Hepatocyte (in vitro differentiated cells): ENCODE results near the gene ALDH2. TPM values are rescaled to one million over a fixed set of nuclear protein-coding genes. Genes with fewer than 3 reads are reported as not detected.
"Not testable (repeated sequence)": the region's sequence is repeated elsewhere in the genome, so short reads cannot be mapped to it uniquely, and the experiment has no call there.

ENCODE experiments used
- DNase-seq: peaks from one replicate; pipeline ENCODE4 v3.0.0-alpha.2; 2016; ENCODE audit warnings: low spot score
- H2AFZ ChIP-seq: fragments of 200-600 bp; sonication (generic); 2 replicates; pipeline ENCODE4 v1.6.0; 2016; ENCODE audit warnings: antibody characterized with exemption, mild to moderate bottlenecking
- H3K27ac ChIP-seq: fragments of 200-600 bp; sonication (generic); 2 replicates; pipeline ENCODE4 v1.5.1; 2016; ENCODE audit warnings: mild to moderate bottlenecking
- H3K27me3 ChIP-seq: fragments of 200-600 bp; sonication (generic); 2 replicates; pipeline ENCODE4 v1.6.1; 2016
- H3K36me3 ChIP-seq: fragments of 200-600 bp; sonication (generic); replicated peaks from 2 replicates; pipeline ENCODE4 v1.5.1; 2016; ENCODE audit warnings: low read depth; ENCODE audit not compliant: insufficient read depth
- H3K4me1 ChIP-seq: fragments of 200-600 bp; sonication (generic); 2 replicates; pipeline ENCODE4 v1.5.1; 2016; ENCODE audit warnings: mild to moderate bottlenecking, moderate library complexity; ENCODE audit not compliant: insufficient read depth
- H3K4me2 ChIP-seq: fragments of 200-600 bp; sonication (generic); 2 replicates; pipeline ENCODE4 v1.6.0; 2016
- H3K4me3 ChIP-seq: fragments of 200-600 bp; sonication (generic); 2 replicates; pipeline ENCODE4 v1.5.1; 2016; ENCODE audit warnings: mild to moderate bottlenecking
- H3K79me2 ChIP-seq: fragments of 200-600 bp; sonication (generic); 2 replicates; pipeline ENCODE4 v1.6.0; 2017; ENCODE audit warnings: mild to moderate bottlenecking
- H3K9me2 ChIP-seq: fragments of 200-600 bp; sonication (generic); replicated peaks from 2 replicates; pipeline ENCODE4 v1.6.0; 2017; ENCODE audit warnings: mild to moderate bottlenecking; ENCODE audit not compliant: insufficient read depth
- H3K9me3 ChIP-seq: fragments of 200-600 bp; sonication (generic); 2 replicates; pipeline ENCODE4 v1.5.1; 2016; ENCODE audit warnings: low read depth, mild to moderate bottlenecking
- H4K20me1 ChIP-seq: fragments of 200-600 bp; sonication (generic); 2 replicates; pipeline ENCODE4 v1.6.0; 2016; ENCODE audit warnings: mild to moderate bottlenecking; ENCODE audit not compliant: insufficient read depth, poor library complexity, severe bottlenecking
- EZH2 ChIP-seq: fragments of 200-600 bp; sonication (generic); IDR thresholded peaks from 2 replicates; pipeline ENCODE4 v1.6.1; 2016; ENCODE audit warnings: antibody characterized with exemption, mild to moderate bottlenecking, borderline replicate concordance
- EZH2phosphoT487 ChIP-seq: fragments of 200-600 bp; sonication (generic); IDR thresholded peaks from one replicate; pipeline ENCODE4 v1.6.1; 2018; ENCODE audit warnings: antibody characterized with exemption, mild to moderate bottlenecking, low read depth, moderate library complexity; ENCODE audit not compliant: unreplicated experiment, severe bottlenecking
- WGBS: methylation state at CpG from one replicate; pipeline ENCODE4 v1.1.6; 2016; ENCODE audit warnings: low lambda C conversion rate; ENCODE audit errors: missing lambda C conversion rate; 5-methylcytosine and 5-hydroxymethylcytosine counted together
- polyA plus RNA-seq: library from polyadenylated mRNA; unstranded; fragments of >200 nt; fragmentation: Nextera tagmentation; extraction: Ambion mirVana; gene quantifications from 2 replicates; pipeline ENCODE4 v1.2.1, GENCODE V29; 2016
- total RNA-seq: library from RNA; depleted of rRNA; stranded (reverse); fragments of >200 nt; gene quantifications from 2 replicates; pipeline ENCODE4 v1.2.3, GENCODE V29; 2014
- TF ChIP-seq, protein P1 (sequence below): fragments of 200-600 bp; sonication (generic); IDR thresholded peaks from 2 replicates; pipeline ENCODE4 v1.5.1; 2016; ENCODE audit warnings: antibody characterized with exemption, mild to moderate bottlenecking; ENCODE audit not compliant: poor library complexity

ALDH2 gene
- total and polyA plus RNA-seq, 2 experiments from 2014 or later = 126 to 203 TPM

DNA sequence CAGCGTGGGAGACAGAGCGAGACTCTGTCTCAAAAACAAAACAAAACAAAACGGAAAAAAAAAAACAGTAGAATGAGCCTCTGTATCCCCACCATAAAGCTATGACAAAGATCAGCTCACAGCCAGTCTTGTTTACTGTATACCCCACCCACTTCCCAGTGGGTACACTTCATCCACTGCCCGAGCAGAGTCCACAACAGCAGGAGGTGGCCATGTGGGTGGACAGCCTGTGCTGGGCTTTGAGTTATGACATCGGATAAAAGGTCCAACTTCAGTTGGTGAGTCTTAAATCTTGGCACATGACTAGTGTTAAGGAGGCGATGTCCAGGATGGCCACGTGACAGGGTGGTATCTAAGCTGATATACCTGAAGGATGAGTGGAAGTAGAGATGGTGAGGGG lies 40.5 kb downstream of the ALDH2 start:
- WGBS = 92% methylated on average over 7 of the region's 7 CpGs

DNA sequence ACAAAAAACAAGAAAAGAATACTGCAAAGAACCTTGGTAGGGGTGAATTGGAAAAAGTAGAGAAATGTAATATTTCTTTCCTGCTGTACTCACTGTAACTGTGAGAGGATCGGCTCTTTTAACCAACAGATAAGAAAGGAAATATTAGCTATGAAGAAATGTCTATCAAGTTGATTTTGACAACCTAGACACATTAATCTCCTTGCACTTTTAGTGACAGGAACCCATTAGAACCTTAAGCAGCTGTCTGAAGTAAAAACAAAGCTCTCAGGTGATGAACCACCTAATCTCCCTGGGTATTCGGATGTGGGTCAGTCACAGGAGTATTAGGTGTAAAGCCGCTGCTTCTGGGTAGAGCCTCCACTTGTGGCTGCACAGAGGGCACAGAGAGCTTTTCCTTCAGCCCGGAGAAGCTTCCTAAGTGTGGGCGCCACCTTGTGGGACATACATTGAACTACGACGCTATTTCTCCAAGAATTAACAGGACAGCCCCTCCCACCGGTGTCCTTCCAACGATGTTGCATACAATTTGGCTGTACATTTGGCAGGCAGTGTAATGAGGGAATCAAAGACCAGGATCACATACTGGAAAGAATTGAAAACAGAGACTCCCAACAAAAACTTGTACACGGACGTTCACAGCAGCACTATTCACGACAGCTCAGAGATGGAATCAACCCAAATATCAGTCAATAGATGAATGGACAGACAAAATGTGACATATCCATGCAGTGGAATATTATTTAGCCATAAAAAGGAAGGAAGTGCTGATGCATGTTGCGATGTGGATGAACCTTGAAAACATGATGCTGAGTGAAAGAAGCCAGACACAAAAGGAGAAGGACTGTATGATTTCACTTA lies 46.4 kb downstream of the ALDH2 start:
- no peaks in the 10 kb centered on the region for H3K79me2 ChIP-seq
- no peak overlapping the region for H3K4me2 ChIP-seq
- DNase-seq = peak; percentile 92
- H3K27me3 ChIP-seq = no peaks in the 10 kb centered on the region
- H2AFZ ChIP-seq = no peak overlapping the region
- 29% methylated on average over 13 of the region's 13 CpGs for WGBS
- H3K27ac ChIP-seq = peak overlapping the region; percentile 3
- H4K20me1 ChIP-seq = no peaks in the 10 kb centered on the region
- H3K9me3 ChIP-seq = no peaks in the 10 kb centered on the region
- H3K4me3 ChIP-seq = no peak overlapping the region
- H3K4me1 ChIP-seq = no peaks in the 10 kb centered on the region
- TF ChIP-seq, protein P1, sequence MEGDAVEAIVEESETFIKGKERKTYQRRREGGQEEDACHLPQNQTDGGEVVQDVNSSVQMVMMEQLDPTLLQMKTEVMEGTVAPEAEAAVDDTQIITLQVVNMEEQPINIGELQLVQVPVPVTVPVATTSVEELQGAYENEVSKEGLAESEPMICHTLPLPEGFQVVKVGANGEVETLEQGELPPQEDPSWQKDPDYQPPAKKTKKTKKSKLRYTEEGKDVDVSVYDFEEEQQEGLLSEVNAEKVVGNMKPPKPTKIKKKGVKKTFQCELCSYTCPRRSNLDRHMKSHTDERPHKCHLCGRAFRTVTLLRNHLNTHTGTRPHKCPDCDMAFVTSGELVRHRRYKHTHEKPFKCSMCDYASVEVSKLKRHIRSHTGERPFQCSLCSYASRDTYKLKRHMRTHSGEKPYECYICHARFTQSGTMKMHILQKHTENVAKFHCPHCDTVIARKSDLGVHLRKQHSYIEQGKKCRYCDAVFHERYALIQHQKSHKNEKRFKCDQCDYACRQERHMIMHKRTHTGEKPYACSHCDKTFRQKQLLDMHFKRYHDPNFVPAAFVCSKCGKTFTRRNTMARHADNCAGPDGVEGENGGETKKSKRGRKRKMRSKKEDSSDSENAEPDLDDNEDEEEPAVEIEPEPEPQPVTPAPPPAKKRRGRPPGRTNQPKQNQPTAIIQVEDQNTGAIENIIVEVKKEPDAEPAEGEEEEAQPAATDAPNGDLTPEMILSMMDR = peak; percentile 77
- no peak for TF ChIP-seq EZH2
- no peaks in the 10 kb centered on the region for H3K36me3 ChIP-seq
- H3K9me2 ChIP-seq = no peaks in the 10 kb centered on the region

More for the DNA sequence above, 40.5 kb downstream of the ALDH2 start:
- DNase-seq = peak; percentile 50
- peak overlapping the region; percentile 74 for H3K27ac ChIP-seq
- H4K20me1 ChIP-seq = no peaks in the 10 kb centered on the region
- H3K4me1 ChIP-seq = no peaks in the 10 kb centered on the region
- no peaks in the 10 kb centered on the region for H3K9me2 ChIP-seq
- no peaks in the 10 kb centered on the region for H3K27me3 ChIP-seq
- H3K9me3 ChIP-seq = no peaks in the 10 kb centered on the region
- no peaks in the 10 kb centered on the region for H3K79me2 ChIP-seq
- H3K36me3 ChIP-seq = no peaks in the 10 kb centered on the region
- H3K4me3 ChIP-seq = no peak overlapping the region
- no peak for TF ChIP-seq EZH2
- TF ChIP-seq, protein P1 = no peak
- TF ChIP-seq EZH2phosphoT487 = no peak
- H2AFZ ChIP-seq = no peak overlapping the region
- H3K4me2 ChIP-seq = no peak overlapping the region

DNA sequence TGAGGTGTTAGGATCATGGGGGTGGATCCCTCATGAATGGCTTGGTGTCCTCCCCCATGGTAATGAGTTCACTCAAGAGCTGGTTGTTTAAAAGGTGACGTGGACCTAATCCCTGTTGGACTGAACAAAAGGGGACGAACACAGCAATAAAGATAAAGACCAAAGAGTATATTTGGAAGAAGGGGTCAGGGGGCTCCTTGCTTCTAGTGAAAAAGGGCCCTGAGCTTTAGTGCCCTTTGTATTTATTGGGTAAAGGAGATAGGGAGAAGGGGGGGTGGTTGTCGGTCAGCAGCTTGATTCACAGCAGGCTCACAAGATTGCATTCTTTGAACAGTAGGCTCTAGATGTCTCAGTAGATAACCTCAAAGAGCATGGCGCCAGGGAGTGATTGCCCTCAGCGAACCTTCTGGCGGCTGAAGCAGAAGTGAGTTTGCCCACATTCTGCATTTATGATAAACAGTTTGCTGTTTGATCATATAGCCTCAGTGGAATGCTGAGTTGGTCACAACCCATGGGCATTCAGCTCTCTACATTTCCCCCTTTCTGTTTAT lies 49.4 kb downstream of the ALDH2 start:
- Histone ChIP-seq H2AFZ (no peak overlapping the region), H3K9me3 (no peaks in the 10 kb centered on the region), H3K79me2 (no peaks in the 10 kb centered on the region), H3K27me3 (no peaks in the 10 kb centered on the region), H3K4me1 (no peaks in the 10 kb centered on the region), H3K4me3 (no peak overlapping the region), H3K36me3 (no peaks in the 10 kb centered on the region), H4K20me1 (no peaks in the 10 kb centered on the region), H3K4me2 (no peak overlapping the region), H3K9me2 (no peaks in the 10 kb centered on the region), H3K27ac (peak overlapping the region; percentile 44)
- TF ChIP-seq EZH2 = no peak
- TF ChIP-seq EZH2phosphoT487 = no peak
- TF ChIP-seq, protein P1 = no peak
- peak; percentile 28 for DNase-seq
- 30% methylated on average over 6 of the region's 6 CpGs for WGBS

DNA sequence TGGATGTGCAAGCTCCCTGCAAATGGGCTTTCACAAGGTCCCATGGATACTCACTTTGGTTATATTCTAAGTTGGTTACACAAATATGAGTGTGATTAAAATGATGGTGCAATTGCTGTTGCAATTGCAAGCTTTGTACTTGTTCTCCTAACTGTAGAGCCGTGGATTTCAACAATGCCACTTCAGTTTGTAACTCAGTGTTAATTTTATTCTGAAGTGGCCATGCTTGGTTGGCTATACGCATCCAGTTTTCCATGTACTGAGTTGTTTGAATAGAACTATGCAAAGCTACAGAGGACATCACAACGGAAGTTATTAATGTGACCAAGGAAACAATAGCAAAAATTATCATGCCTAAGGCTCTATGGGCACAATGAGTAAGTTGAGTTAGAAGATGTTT lies 50.2 kb downstream of the ALDH2 start:
- not testable (repeated sequence) for H3K27ac ChIP-seq, H3K36me3 ChIP-seq, H2AFZ ChIP-seq, H3K4me2 ChIP-seq, H3K4me3 ChIP-seq, H4K20me1 ChIP-seq, H3K9me2 ChIP-seq, H3K79me2 ChIP-seq, H3K4me1 ChIP-seq, H3K9me3 ChIP-seq, H3K27me3 ChIP-seq, DNase-seq
- WGBS = 97% methylated on average over 3 of the region's 3 CpGs
